CD4-positive, alpha-beta T cell treated with Interleukin-15 for 1 hour (primary cell): ENCODE measurements around the gene CHRNA7.

ENCODE experiments used
- DNase-seq: peaks from one replicate; pipeline ENCODE4 v3.0.0-alpha.2; 2020

CHRNA7 gene

GRCh38 chr15:32091505-32092380 is 61.4 kb downstream of the CHRNA7 start:
- no peak for DNase-seq

- no peak for DNase-seq
Observed at GRCh38 chr15:32096213-32096612, 65.9 kb downstream of the CHRNA7 start.

- no peak for DNase-seq
Observed at GRCh38 chr15:32096916-32097617, 66.8 kb downstream of the CHRNA7 start.

- no peak for DNase-seq
Observed at GRCh38 chr15:32098033-32098432, 67.7 kb downstream of the CHRNA7 start.

GRCh38 chr15:32099097-32099785 is 68.9 kb downstream of the CHRNA7 start:
- no peak for DNase-seq

- no peak for DNase-seq
Observed at GRCh38 chr15:32099956-32100684, 69.8 kb downstream of the CHRNA7 start.

- DNase-seq = no peak
Observed at GRCh38 chr15:32104061-32104995, 74.0 kb downstream of the CHRNA7 start.

GRCh38 chr15:32105258-32106241 is 75.2 kb downstream of the CHRNA7 start:
- DNase-seq = no peak

- no peak for DNase-seq
Observed at GRCh38 chr15:32106401-32107381, 76.4 kb downstream of the CHRNA7 start.

- DNase-seq = no peak
Observed at GRCh38 chr15:32107477-32108080, 77.3 kb downstream of the CHRNA7 start.

GRCh38 chr15:32108661-32109060 is 78.3 kb downstream of the CHRNA7 start:
- no peak for DNase-seq

- no peak for DNase-seq
Observed at GRCh38 chr15:32112101-32112500, 81.8 kb downstream of the CHRNA7 start.

GRCh38 chr15:32113224-32113623 is 82.9 kb downstream of the CHRNA7 start:
- DNase-seq = no peak

GRCh38 chr15:32117122-32117521 is 86.8 kb downstream of the CHRNA7 start:
- no peak for DNase-seq

- DNase-seq = no peak
Observed at GRCh38 chr15:32119286-32119685, 89.0 kb downstream of the CHRNA7 start.

GRCh38 chr15:32119694-32120330 is 89.5 kb downstream of the CHRNA7 start:
- no peak for DNase-seq

- no peak for DNase-seq
Observed at GRCh38 chr15:32120577-32121383, 90.5 kb downstream of the CHRNA7 start.

- DNase-seq = no peak
Observed at GRCh38 chr15:32121384-32121695, 91.0 kb downstream of the CHRNA7 start.
